CD4-positive, alpha-beta T cell treated with Interleukin-17A for 4 hours (primary cell): ENCODE measurements around the gene HECTD2.
"Not testable (repeated sequence)": the region's sequence is repeated elsewhere in the genome, so short reads cannot be mapped to it uniquely, and the experiment has no call there.

Experiments
- DNase-seq: peaks from one replicate; pipeline ENCODE4 v3.0.0-alpha.2; 2020; ENCODE audit warnings: mixed read lengths

The HECTD2 gene

DNA sequence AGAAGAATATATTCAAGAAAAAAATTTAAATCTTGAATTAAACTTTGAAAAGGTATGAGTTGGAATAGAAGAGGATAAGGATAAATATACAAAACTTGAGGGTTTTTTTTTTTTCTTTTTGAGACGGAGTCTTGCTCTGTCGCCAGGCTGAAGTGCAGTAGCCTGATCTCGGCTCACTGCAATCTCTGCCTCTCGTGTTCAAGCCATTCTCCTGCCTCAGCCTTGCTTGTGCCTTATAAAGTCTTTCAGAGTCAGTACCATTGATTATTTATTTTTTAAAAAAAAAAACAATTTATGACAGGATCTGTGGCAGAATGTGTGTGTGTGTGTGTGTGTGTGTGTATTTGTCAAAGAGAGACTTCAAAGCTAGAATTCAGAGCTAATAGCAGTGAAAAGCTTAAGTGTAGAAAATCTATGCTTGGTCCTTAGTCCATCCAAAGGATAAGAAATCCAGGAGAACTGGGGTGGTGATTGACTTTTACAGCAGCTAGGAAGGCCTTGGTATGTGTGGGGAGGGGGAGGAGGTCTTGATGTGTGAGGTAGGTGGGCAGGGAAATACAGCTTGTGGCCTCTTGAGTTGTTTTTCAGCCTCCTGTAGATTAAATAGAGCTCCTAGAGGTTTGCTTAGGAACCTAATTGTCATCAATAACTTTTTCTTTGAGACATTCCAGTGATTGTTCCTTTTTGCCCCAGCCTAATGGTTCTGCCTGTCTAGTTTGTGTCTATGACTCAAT is 2.4 kb downstream of the HECTD2 start:
- no peak for DNase-seq

DNA sequence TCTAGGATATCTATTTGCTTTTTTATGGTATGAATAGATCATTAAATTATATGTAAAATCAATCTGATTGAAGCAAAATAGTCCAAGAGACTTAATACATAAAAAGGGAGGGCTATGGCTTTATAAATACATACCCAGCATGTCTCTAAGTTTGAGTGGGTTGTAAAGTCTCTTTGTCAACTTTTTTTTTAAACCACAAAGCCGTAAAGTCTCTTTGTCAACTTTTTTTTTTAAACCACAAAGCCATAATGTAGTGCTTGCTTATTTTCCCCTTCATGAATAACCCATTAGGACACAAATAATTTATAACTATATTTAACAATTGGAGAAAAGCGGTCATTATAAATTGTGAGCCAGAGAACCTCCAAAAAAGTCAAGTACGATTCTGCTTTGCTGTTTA is 5.7 kb downstream of the HECTD2 start:
- no peak for DNase-seq

DNA sequence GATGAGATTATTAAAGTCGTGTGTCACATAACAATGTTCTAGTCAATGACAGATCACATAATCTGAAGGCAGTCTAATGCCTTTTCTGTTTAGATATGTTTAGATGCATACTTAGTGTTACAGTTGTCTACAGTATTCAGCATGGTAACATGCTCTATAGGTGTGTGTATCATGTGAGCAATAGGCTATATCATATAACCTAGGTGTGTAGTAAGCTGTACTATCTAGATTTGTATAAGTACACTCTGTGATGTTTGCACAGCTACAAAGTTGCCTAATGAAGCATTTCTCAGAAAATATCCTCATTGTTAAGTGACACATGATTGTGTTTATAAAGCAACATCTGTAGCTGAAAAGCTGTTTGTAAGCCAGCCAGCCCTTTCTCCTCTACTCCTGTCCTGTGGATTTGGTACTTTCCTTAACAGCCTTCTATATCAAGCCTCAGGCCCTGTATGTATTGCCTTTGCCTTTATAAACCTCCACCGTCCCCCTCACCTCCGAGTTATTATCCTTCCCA is 6.3 kb downstream of the HECTD2 start:
- no peak for DNase-seq

DNA sequence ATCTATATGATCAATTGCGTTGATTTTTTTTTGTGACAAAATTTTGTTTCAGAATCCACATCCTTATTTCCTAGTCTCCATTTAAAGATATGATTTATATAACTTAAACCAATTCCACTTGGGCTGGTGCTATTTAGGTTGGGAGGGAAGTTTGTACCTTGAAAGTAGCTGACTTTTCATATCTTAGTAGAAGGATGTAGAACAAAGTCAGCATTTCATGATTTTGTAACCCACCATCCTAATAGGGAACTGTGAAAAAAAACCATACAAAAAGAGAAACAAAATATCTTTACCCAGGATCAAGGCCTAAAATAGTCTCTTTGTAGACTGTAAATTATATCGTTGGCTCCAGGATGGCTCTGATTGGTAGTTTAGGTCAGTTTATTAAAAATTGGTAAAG is 8.3 kb downstream of the HECTD2 start:
- DNase-seq: no peak

DNA sequence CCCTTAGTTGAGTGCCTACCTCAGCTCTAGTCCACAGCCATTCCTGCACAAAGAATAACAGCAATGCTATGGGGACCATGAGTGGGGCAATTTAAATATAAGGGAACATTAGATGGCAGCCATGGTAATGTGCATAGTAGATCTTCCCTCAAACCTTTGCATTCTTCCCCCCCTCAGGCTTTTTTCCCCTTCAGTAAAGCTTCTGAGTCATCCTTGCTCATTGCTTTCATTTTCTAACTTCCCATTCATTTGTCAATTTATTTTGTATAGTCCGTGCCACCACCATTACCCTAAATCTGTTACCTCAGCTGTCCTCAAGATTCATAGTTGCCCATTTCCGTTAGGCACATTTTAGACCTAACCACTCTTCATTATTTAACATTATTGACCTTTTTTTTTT is 10.7 kb downstream of the HECTD2 start:
- DNase-seq: no peak

DNA sequence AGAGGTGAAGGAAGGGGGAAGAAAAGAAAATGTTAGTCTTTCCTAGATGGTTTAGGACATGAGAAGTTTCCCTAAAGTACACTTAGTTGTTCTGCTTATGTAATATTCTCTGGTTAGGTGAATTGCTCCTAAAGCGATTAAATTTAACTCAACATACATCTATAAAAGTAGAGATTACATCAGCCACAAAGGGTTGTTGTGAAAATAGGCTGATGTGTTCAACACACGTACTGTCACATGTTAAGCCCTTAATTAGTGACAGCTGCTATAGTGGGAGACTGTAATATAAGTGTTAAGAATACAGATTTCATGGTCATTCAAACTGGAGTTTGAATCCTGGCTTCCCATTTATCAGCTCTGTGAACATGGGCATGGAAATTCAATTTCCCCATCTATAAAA is 12.8 kb downstream of the HECTD2 start:
- DNase-seq: no peak

DNA sequence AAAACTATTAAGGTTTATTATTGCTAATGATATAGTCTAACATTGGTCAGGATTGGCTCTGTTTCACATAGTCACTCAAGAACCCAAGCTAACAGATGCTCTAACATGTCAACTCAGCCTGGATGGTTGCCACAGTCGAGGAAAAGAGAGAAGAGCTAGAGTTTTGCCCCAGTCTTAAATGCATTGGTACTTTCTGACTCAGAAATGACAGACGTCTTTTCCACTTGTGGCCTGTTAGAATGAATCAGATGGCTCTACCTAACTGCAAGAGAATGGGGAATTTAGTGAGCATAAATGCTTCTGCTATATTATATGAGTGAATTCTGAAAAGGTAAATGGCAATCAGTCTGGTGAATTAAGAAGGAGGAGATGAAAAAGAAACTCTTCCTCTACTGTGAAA is 13.9 kb downstream of the HECTD2 start:
- DNase-seq: no peak

DNA sequence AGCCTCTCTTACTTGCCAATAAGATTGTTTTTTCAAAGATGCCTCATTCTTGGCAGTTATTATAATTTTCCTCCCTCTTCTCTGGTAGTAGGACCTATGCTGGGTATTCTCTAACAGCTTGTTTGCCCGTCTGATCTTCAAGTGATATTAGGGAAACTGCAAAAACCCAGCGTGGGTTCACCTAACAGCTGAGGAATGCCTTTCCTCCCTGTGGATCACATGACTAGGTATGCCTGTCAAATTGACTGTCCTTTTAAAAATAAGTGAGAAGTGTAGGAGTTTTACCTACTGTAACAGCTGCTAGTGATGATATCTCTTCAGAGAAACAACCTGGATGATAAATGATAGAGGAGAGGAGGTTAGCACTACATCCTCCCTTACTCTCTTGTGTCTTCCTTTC is 22.0 kb downstream of the HECTD2 start:
- DNase-seq: no peak

DNA sequence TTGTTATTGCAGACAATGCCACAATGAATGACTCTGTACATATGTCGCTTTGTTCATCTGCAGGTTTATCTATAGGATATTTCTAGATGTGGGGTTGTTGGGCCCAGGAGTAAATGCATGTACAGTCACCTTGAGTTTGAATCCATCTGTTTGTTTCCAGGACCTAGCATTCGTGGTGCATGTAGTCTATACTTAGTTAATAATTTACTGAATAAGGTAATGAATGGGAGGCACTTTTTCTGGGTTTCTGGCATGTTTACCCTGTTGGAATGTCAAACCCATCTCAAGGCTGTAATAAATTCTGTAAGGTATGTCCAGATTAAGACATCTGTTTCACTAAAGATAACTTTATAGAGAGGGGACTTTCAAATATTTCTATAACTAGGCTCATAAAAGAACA is 23.5 kb downstream of the HECTD2 start:
- DNase-seq: no peak

DNA sequence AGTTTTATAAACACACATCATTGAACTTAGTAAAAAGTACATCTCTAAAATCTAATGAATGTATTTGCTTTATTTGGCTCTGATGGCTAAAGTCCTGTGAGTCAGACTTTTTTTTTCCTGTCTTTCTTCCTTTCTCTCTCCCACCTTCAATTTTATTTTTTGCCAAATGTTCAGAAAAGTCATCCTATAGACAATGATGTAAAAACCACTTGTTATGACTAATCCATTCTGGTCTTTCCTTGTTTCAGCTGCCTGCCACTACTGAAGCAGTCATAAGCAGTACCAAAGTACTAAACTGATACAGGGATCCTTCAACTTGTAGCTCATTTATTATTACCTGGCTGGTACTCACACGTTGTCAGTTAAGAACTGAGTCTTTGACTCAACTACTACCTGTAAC is 23.9 kb downstream of the HECTD2 start:
- DNase-seq: no peak

DNA sequence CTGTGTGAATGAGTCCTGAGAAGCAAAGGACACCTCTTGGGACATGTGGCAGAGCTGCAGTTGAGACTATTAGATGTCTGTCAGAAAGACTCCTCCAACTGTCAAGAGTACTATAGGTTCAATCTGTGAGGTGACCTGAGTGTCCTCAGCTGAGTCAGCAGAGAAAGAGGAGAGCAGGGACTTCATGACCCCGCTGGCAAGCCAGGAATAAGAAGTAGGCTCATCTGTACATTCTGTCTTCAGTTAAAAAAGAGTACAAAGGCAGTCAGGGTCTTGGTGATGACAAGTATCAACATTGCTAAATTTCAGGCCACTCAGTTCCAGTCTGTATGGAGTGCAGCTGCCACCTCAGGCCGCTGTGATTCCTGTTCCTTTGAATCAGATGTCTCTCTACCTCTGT is 25.1 kb downstream of the HECTD2 start:
- no peak for DNase-seq

DNA sequence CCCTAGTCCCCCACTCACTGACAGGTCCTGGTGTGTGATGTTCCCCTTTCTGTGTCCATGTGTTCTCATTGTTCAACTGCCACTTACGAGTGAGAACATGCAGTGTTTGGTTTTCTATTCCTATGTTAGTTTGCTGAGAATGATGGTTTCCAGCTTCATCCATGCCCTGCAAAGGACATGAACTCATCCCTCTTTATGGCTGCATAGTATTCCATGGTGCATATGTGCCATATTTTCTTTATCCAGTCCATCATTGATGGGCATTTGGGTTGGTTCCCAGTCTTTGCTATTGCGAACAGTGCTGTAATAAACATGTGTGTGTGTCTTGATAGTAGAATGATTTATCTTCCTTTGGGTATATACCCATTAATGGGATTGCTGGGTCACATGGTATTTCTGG is 28.1 kb downstream of the HECTD2 start:
- DNase-seq: not testable (repeated sequence)

DNA sequence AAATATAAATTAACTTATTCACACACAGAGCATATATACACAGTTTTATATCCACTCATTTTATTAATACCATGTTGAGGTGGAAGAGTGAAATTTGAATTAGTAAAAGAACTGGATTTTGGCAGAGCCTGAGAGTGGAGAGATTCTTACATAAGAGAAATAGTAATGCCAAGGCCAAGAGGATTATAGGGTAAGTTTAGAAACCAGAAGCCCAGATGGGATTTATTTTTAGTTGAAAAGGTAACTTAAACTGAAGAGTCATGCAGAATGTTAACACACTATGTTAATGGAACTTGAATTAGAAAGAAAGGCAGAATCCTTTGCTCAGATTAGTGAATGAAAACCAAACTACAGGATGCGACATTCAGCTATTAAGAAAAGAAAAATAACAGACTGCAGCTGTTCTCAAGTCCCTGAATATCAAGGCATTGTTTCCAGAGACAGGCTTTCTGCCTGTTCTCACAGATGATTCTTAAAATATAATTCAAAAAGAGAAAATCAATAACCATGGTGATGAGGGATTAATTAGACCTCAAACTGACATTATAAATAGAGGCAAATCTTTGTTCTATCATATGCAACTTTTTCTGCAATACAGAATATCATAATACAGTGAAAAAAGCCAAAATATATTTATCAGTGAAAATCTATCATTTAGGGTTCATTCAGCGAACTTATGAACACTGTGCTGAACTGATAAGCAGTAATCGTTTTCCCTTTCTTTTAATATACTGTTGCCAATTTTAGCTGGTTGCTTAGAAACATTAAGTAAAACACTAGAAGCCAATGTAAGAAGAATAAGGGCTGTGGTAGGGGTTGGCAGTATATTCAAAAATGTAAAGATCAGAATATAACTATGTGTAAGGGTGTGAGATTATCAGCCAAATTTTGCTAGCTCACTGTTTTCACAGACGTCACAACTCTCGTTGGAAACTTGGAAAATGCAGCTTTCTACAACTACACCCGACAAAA is 34.4 kb downstream of the HECTD2 start:
- no peak for DNase-seq

DNA sequence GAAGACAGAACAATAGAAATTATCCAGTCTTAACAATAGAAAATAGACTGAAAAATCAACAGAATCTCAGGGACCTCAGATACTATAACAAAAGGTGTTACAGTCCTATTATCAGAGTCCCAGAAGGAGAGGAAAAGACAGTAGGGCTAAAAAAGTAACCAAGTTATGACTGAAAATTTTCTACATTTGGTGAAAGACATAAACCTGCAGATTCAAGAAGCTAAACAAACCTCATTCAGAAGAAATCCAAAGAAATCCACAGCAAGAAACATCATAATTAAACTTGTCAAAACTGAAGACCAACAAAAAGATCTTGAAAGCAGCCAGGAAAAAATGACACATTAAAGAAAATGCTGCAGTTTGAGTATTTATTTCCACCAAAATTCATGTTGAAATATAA is 41.9 kb downstream of the HECTD2 start:
- DNase-seq: no peak

DNA sequence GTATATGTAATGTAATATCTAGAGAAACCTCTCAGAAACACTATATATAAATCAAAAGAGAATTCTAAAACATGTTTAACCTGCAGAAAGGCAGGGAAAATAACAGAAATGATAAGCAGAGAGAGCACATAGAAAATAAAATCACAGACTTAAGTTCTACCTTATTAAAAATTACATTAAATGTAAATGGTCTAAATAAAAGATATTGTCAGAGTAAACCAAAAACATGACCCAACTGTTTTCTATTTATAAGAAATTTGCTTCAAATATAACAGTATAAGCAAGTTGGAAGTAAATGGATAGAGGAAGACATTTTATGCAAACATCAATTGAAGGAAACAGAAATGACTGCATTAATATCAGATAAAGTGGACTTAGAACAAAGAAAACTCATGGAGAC is 43.4 kb downstream of the HECTD2 start:
- no peak for DNase-seq

DNA sequence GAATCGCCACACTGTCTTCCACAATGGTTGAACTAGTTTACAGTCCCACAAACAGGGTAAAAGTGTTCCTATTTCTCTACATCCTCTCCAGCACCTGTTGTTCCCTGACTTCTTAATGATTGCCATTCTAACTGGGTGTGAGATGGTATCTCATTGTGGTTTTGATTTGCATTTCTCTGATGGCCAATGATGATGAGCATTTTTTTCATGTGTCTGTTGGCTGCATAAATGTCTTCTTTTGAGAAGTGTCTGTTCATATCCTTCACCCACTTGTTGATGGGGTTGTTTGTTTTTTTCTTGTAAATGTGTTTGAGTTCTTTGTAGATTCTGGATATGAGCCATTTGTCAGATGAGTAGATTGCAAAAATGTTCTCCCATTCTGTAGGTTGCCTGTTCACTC is 45.0 kb downstream of the HECTD2 start:
- not testable (repeated sequence) for DNase-seq

DNA sequence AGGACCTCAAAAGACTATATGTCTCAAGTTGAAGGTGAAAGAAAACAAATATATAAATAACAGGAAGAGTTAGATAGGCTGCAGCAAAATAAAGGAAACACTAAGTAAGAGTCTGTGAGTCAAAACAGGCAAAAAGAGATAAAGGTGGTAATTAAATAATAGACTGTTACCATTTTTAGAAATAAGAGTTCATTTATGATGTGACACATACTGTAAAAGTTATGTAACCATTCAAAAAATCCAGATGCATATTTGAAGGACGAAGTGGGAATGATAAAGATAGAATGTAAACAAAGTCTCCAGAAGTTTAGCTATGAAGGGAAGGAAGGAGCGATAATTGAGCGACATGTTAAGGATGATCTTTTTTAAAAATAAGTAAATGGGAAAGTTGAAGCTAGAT is 50.5 kb downstream of the HECTD2 start:
- no peak for DNase-seq

DNA sequence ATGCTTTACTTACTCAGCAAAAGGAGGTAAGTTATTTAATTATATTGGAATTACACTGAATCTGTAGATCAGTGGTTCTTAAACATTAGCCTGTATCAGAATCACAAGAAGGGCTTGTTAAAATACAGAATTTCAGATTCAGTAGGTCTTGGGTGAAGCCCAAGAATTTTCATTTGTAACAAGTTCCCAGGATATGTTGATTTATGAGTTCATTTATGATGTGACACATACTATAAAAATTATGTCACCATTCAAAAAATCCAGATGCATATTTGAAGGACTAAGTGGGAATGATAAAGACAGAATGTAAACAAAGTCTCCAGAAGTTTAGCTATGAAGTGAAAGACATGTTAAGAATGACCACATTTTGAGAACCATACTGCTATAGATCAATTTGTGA is 52.3 kb downstream of the HECTD2 start:
- no peak for DNase-seq

DNA sequence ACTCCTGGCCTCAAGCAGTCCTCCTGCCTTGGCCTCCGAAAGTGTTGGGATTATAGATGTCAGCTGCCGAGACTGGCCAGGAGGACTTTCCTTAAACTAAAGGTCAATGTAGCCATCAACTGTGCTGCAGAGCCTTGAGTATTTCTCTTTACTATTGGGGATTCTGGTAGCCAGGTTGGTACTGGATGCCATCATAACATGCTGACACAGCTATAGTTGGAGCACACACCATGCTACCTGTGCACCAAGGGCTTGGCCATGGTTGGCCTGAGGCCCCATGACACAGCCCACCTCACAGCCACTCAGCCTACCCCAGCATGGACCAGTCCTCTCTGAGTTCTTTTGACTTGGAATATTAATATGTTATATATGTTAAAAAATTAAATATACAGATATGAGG is 54.4 kb downstream of the HECTD2 start:
- no peak for DNase-seq

DNA sequence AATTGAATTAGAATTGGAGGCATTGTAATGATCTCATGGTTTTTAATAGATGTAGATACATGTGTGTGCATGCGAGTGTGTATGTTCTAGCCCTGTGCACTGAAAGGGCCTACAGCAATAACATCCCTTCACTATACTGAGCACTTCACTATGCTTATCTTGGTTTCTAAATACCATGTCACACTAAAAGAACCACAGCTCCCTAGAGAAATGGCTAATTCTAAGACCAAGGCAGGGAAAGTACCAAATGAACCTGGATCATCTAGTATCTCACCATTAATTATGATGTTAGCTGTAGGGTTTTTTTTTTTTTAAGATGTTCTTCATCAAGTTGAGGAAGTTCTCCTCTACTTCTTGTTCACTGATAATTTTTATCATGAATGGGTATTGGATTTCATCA is 55.1 kb downstream of the HECTD2 start:
- DNase-seq: no peak

DNA sequence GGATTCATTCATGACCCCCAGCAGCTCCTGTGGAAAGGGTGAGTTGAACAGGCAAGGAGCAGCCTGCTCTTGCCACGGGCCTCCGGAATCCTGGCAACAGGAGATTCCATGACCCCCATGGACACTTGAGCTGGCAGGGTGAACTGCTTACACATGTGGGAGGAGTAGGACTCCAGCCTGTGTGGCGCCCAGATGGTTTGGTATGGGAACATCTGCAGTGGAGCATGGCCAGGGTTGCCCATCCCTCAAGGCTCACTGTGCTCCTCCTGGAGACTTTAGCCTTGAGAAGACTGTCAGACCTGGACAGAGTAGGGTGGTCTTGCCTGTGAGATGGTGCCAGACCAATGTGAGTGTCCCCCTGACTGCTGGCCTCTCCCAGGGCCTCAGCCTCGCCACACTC is 57.0 kb downstream of the HECTD2 start:
- DNase-seq: no peak

DNA sequence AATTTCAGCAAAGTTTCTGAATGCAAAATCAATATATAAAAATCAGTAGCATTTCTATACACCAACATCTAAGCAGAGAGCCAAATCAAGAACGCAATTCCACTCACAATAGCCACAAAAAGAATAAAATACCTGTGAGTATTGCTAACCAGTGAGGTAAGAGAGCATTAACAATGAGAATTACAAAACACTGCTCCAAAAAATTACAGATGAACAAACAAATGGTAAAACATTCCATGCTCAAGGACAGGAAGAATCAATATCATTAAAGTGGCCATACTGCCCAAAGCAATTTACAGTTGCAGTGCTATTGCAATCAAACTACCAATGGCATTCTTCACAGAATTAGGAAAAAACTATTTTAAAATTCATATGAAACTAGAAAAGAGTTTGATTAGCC is 61.5 kb downstream of the HECTD2 start:
- DNase-seq: no peak

DNA sequence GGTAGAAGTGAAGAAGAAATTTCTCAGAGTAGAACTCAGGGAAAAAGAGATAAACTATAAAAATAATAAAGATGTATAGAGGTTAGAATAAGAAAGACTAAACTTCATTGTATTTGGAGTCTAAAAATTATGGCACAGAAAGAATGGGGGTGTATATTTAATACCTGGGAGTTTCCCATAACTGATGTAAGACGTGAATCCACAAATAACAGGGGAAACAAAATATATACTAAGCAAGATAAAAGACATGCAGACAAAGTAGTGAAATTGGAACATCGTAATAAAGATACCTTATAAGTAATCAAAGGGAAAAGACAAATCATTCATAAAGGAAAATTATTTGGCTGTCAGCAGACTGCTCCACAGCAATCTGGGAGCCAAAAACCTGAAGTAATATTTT is 62.8 kb downstream of the HECTD2 start:
- DNase-seq: no peak

DNA sequence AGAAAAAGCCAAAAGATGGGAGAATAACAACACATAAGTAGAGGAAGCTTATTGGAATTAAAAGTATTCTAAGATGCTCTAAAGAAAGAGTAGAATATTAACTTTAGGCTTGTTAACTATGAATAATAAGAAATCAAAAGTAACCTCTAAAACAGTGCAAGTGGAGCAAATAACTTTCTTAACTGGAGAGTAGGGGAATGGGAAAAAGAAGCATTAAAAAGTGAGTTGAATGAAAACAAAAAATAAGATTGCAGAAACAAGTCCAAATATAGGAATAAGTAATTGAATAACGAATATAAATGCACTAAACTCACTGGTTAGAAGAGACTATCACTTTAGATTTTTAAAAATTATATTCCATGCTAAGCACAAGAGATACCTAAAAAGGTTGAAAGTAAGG is 63.9 kb downstream of the HECTD2 start:
- DNase-seq: no peak
